ENCODE data around the gene SLF1.
"Not testable (repeated sequence)": the region's sequence is repeated elsewhere in the genome, so short reads cannot be mapped to it uniquely, and the experiment has no call there.

The SLF1 gene

DNA sequence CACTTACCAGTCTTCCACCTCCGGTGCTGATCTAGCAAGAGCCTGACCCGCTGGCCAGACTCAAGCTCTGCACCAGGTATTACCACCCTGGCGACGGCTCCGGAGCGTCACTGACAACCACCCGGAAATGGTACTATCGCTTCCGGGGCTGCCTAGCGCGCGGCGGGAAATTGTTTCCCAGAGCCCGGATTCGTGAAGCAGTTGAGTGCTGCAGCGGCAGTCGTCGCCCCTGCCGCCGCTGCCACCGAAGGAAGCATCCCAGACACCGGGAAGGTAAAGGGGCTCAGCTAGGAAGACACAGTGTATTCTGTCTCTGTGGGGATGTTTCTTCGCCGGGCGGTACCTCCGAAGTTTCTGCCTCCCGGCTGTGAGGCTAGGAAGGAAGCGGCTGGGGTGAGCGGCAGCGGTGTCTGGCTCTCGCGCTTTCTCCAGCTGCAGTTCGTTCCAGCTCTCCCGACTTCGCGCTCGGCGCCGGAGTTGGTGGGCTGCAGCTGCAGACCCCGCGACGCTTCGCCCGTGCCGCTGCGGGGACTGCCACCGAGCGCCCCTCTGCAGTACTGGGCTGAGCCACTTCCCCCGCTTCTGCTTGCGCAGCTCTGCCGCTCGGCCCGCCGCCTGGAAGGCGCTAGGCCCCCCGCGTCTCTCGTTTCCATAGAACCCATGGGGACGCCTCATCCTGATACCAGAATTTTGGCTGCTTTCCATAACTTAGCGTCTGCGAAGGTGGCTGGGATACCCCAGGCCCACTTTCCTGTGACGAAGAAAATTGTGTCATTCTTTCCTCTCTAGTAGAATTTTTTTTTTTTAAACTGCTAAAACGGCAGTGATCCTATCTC, at the start of gene SLF1, which contains the start of gene KIAA0825:
Gene SLF1, plus strand, starts transcription at position 177 of the 836 bp plus-strand sequence. CDS start 10,142 bp downstream, outside the sequence.
Gene KIAA0825, minus strand, starts transcription at position 112 of the 836 bp plus-strand sequence. CDS start 81,478 bp downstream, outside the sequence.
- DNase-seq: peak; percentile 79

DNA sequence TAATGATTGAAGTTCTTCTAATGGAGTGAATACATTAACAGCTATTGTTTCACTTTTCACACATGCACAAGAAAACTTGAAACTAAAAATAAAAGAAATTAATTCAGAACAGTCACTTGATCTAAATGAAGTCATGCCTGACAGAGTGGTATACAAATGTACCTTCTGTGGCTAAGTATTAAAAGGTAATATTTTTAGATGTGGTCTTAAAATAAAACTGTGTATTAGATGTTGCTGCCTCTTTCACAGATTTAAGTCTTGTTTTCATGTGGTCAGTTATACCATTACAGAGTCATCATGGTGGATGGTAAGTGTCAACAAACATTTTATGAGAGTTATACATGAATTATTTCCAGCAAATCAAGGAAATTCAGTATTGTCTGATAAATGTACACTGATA, 47.1 kb upstream of the SLF1 start:
- DNase-seq: no peak

DNA sequence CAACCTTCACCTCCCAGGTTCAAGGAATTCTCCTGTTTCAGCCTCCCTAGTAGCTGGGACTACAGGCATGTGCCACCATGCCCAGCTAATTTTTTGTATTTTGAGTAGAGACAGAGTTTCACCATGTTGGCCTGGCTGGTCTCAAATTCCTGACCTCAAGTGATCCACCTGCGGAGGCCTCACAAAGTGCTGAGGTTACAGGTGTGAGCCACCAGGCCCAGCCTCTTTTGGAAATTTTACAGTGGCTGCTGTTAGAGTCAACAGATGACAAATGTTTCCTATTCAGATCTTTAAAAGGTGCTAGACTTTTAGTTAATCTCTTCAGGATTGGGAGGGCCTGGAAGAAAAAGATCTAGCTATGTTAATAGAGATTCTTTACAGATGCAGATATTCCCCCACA, 45.1 kb upstream of the SLF1 start:
- DNase-seq: not testable (repeated sequence)

DNA sequence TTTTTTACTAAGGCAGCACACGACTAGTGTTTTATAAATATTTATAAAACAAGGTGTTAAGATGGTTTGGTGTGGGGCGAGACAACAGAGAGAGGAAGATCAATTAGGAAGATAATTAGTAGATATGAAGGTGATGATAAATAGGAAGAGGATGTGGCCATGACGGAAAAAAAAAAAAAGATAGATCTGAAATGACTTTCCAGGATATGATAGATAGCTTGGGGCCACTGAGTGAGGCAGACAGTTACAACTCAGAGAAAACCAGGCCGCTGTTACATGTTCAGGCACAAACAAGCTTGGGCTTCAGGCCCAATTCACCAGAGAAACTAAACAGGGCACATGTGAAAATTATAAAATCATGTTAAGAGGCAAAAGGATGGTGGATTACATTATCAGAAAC, 43.3 kb upstream of the SLF1 start:
- no peak for DNase-seq

DNA sequence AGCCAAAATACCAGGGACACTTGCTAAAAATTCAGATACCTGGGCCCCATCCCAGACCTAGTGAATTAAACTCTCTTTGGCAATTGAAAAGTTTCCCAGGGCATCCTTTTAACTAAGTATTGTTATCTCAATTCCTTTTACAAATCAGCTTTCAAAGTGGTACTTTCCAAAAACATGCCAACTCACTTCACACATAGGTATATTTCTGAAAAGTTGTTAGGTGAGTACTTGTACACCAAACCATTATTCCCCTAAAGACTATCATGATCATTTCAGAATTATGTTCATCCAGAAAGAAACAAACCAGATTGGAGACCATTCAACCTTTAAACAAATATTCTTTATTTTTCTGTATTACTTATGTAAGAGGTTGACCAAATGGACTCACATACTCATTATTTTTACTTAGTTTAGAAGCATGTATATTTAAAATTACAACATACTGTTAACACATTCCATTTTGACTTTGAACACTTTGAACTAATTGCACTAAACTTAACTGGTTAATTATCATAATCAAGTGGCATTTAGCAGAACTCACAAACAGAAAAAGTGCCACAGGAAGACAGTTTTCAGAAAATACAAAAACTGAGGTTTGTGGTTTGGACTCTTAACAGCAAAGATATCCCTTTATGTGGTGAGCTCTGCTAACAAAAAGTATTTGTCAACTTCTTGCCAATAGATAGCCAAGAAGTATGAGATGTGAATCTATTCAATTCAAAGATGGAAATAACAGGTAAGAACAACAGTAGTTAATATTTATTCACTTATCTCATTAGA, 40.8 kb upstream of the SLF1 start:
- no peak for DNase-seq

DNA sequence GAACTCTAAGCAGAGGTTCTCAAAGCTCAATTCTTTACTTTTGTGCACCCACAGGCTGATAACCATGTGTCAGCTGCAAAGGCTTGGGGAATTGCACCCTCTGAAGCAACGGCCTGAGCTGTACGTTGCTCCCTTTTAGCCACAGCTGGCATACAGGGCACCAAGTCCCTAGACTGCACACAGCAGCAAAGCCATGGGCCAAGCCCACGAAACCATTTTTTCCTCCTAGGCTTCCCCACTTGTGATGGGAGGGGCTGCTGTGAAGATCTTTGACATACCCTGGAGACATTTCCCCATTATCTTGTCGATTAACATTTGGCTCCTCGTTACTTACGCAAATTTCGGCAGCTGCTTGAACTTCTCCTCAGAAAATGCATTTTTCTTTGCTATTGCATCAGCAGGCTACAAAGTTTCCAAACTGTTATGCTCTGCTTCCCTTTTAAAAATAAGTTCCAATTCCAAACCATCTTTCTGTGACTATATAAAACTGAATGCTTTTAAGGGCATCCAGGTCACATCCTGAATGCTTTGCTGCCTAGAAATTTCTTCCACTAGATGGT, 23.1 kb upstream of the SLF1 start:
- no peak for DNase-seq

DNA sequence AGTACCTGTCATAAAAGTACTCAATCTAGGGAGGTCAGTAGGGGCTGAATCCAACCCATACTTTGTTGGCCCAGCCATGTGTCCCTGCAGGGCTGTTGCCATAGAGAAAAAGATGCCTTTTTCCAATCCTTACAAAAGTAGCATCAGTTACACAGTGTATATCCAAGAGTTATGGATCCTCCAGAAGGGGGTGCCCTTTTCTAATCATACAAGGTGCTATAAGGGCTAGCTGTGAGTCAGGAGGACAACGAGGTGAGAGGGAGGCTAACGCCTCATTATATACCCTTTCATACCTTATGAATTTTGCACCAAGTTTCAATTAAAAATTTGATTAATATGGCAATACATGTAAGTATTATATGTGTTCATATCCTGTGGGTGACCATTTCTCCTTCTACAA, 4.9 kb upstream of the SLF1 start:
- DNase-seq: no peak

DNA sequence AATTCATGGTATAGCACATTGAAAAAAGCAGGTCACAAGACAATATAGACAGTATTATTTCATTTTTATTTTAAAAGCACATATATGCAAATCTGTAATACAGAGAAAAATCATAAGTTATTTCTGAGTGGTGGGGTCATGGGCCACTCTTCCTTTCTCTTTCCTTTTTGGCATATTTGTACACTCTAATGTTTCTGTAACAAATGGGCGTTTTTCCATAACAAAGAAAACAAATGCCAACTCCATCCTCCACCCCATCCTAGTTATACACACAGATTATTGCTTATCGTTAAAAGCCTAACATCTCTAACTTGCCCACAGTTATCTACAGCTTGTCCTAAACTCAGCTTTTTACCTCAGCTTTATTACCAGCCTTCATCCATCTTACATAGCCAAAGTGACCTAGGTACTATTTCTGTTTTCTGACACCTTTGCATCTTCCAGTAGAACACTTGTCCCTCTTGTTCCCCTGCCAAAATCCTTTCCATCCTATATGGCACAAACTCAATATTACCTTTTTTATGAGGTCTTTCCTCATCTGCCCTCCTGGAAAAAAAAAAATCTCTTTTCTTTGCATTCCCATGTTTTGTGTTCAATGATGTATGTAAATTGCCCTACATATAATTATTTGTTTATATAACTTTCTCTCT, 4.2 kb upstream of the SLF1 start:
- no peak for DNase-seq

DNA sequence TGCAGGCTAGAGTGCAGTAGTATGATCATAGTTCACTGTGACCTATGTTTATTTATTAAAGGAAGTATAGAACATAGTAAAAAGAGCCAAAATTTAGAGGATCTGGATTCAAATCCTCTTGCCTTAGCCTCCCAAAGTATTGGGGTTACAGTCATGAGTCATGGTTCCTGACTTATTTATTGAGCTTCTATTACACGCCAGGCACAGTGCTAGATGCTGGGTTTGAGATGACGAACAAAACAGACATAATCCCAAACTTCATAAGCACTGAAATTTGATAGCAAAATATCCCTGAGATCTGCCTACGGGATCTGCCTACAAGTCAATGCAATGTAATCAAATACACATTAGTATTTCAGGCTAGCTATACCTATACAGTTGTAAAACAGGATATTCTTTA, 2.6 kb upstream of the SLF1 start:
- no peak for DNase-seq

DNA sequence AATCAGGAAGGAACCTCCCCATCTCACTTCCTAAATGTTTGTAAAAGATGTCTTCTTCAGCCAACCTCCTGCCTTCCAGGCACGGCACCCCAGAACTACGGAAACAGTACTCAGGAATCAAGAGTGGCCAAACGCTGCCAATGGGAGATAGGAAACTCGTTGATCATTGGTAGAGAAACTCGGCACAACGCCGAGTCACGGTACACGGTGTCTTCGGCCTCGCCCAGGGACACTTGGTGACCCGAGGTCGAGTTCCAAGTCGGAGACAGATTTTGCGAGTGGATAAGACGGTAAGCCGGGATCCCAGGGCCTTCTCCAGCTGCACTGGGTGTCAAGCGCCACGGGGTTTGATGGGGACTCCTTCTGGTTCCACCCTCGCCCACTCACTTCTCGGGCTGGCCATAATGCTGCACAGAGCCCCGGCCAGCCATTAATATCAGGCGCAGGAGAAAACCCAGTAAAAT, 408 bp upstream of the SLF1 start:
- DNase-seq: no peak

DNA sequence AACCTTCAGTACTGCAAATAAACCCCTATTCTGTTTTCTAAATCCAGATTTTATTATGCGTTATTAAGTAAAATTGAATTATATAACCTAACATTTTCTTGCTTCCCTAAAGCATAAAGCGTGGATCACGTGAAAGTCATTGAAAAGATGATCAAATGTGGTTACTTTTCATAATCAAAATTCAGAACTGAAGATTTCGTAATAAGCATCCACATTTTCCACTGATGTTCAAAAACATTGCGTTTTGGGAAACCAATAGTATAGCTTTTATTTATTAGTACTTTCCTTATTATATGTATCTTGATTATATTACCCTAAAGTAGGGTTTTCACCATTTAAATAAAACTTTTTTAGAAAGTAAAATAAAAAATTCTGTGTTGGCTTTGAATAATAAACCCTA, 1.8 kb downstream of the SLF1 start:
- DNase-seq: no peak

DNA sequence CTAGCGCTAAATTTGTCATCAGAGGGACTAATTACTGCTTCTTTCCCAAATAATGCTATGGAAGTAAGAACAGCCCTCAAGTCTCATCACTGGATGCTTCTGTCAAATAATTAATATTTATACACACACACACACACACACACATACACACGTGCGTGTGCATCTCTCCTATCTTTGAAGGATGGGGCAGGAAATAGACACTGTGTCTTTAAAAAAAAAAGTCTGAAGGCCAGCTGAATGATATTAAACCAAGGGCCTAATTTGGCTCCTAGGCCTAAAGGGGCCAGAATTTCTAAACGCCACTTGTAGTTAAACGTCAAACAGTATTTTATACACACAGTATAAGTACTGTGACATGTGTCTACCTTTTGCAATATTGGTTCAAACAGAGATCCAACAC, 3.3 kb downstream of the SLF1 start:
- no peak for DNase-seq

DNA sequence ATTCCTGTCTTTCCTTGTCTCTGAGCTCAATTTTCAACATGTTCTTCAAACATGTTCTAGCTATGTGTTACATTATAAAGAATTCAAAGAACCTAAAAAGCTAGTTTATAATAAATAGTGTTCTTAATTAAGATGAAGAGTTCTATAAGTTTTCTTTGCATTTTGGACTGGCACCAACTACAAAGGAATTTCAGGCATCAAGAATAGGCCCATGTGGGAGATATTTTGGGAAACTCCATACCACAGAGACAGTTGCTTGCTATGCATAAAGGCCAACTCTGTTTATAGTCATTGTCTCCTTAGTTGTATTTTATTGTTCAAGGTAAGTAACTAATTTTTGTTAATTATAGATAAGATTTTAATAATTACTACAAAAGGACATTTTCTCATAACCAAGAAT, 4.5 kb downstream of the SLF1 start:
- no peak for DNase-seq

DNA sequence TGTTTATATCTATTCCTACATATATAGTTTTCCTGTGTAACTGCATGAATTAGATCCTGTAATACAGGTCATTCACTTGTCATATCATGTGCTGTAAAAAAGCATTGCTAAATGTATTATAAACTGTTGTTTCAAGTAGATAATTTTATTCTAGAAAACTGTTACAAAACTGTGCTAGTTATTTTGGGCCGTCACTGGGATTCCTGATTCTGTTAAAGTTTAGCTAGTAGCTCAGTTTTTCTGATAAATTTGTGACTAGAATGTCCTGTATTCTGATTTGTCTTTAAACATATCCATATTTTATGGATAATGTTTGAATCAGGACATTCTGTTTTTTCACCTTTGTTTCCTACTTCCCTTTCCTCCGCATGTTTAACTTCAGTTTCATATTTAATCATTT, 5.4 kb downstream of the SLF1 start:
- no peak for DNase-seq

DNA sequence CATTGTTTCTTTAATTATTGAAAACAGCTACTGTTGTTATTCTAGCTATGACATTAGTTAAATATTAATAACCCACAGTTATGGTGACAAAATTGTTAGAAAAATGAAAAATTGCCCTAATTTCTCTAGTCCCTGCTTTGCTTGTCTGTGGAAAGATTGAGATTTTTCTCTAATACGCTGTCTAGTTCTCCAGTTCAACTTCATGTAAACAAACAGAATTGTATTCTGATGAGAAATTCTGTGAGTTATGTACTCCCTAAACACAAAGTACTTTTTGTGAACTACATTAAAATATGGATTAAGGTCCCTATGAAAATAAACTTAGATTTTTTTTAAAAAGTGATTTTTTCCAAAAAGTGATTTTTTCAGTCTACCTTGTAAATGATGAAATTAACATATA, 8.7 kb downstream of the SLF1 start:
- DNase-seq: no peak

DNA sequence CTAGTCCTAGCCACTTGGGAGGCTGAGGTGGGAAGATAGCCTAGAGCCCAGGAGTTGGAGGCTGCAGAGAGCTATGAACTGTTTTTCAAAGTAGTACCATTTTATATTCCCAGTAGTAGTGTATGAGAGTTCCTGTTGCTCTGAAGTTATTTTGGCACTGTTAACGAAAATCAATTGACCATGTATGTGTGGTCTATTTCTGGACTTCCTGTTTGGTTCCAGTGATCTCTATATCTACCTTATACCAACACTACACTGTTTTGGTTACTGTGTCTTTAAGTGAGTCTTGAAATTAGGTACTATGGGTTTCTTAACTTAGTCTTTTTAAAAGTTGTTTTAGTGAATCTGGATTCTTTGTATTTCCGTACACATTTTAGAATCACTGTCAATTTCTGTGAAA, 13.6 kb downstream of the SLF1 start:
- DNase-seq: no peak

DNA sequence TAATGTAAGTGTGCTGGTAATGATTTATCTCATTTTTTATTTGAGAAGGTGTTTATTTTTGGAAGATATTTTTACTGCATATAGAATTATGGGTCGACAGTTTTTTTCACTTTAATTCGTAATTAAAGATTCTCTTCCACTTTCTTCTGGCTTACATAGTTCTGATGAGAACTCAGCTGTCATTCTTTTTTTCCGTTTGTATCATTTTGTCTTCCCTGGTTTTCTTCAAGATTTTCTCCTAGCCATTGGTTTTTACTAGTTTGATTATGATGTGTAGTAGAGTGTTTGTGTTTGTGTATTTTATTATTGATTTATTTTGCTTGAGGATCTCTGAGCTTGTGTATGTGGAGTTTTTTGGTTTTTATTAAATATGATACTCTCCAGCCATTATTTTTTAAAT, 21.7 kb downstream of the SLF1 start:
- DNase-seq: no peak

DNA sequence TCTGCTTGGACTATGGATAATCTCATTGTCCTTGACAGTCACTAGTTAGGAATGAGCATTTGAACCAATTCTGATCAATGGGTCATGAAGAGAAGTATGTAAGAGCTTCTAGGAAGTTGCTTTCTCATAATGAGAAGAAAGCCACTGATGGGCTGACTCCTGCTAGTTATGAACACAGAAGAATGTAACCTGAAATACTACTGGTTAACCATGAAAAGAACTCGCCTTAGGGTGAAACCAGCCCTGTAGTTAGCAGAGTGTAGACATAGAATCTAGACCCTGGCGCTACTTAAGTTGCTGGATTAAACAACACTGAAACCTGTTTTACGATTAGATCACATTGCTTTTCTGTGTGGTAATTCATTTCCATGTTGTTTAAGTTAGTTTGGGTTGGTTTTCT, 26.6 kb downstream of the SLF1 start:
- DNase-seq: no peak

DNA sequence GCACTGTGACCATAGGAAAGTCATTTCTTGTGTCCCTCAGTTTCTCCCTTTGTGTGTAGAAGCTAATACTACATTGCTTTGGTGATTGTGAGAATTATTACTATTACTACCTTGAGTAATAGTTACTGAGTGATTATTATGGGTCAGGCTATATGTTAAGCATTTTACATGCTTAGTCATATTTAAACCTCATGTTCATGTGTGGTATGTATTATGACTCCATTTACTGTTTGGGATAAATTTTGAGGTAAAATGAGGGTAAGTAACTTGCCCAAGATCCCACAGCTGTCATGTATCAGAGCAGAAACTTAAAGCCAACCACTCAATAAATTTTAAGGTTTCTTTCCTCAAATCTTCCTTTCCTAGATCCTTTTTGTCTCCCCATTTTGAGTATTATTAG, 28.3 kb downstream of the SLF1 start:
- DNase-seq: no peak

DNA sequence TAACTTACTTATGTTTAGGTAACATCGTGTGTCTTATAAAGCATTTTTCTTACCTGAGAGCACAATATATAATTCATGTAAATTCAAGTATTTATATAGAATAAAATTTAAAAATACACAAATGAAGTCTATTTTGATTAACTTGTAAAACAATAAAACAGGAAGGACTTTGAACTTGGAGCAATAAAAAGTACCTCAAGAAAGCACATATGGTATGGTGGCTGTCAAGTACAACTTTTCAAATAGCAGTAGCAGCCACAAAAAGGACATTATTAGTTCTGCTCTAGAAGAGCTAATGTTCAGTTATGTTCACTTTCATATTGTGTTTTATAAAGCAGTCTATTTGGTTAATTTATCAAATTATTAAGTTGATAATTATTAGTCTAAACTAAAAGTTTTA, 31.4 kb downstream of the SLF1 start:
- no peak for DNase-seq

DNA sequence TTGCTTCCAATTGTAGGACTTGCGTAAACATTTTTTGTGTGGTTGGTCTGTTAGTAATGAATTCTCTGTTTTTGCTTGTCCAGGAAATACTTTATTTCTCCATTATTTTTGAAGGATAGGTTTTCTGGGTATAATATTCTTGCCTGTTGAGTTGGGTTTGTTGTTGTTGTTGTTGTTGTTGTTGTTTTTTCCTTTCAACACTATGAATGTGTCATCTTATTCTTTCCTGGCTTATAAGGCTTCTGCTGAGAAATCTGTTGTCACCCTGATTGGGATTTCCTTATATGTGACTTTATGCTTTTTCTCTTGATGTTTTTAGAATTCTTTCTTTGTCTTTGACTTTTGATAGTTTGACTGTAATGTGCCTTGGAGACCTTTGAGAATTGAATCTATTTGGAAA, 39.8 kb downstream of the SLF1 start:
- no peak for DNase-seq

DNA sequence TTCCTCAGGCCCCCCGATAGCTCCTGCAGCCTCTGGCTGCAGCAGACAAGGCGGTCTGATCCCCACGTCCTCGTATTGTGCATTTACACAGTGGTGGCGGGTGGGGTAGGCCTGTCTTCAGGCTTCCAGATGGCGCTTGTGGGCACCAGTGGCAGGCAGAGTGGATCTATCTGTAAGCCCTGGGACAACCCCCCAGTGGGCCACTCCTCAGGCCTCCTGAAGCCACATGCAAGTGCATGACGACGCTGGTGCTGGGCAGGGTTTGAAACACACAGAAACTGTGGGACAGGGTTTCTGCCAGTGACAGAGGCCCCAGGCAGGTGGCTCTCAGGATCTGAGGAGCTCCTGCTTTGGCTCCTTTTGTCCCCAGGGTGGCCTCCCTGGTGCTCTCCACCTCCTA, 42.0 kb downstream of the SLF1 start:
- no peak for DNase-seq

DNA sequence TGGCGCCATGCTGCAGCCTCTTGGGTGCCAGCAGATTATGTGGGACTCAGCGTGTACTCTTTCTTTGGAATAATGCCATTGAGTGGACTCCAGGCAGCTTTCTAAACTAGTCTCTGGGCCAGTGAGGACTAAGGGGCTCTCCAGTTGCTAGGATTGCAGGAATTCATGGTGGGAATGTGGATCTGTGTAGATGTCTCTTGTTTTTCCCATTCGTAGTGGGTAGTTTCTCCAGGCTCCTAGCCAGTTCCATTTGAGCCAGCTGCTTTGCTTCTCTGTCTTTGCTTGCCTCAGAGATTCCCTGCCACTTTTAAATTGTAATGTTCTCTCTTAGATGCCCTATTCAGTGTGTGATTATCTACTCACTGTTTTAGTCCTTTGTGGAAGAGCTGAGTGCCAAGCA, 42.6 kb downstream of the SLF1 start:
- no peak for DNase-seq

Measured in CD4-positive, alpha-beta T cell treated with Interferon gamma for 1 hour (primary cell).